ENCODE measurements around the gene BCLAF1.
"Not testable (repeated sequence)": the region's sequence is repeated elsewhere in the genome, so short reads cannot be mapped to it uniquely, and the experiment has no call there.

BCLAF1 gene

GRCh38 chr6:136249811-136250685, 39.6 kb downstream of the BCLAF1 start, which contains the start of gene MTFR2:
TSS of gene MTFR2 (minus strand) at chr6:136250311. CDS start at chr6:136249099, 1,212 bp downstream.
- DNase-seq (ENCODE audit: extremely low read depth in 1 of 2, low read depth in 1 of 2), result peak; percentile 78 to 85

GRCh38 chr6:136249336-136249735, 40.3 kb downstream of the BCLAF1 start:
- no peak for DNase-seq (ENCODE audit: extremely low read depth in 1 of 2, low read depth in 1 of 2)

GRCh38 chr6:136244061-136244616, 45.5 kb downstream of the BCLAF1 start:
- DNase-seq (ENCODE audit: extremely low read depth in 1 of 2, low read depth in 1 of 2), result no peak

GRCh38 chr6:136236466-136237293, 53.0 kb downstream of the BCLAF1 start:
- DNase-seq (ENCODE audit: extremely low read depth in 1 of 2, low read depth in 1 of 2), result no peak

- no peak for DNase-seq (ENCODE audit: extremely low read depth in 1 of 2, low read depth in 1 of 2)
Measured at GRCh38 chr6:136235233-136235564, 54.4 kb downstream of the BCLAF1 start.

- no peak for DNase-seq (ENCODE audit: extremely low read depth in 1 of 2, low read depth in 1 of 2)
Measured at GRCh38 chr6:136232701-136233100, 56.9 kb downstream of the BCLAF1 start.

- no peak for DNase-seq (ENCODE audit: extremely low read depth in 1 of 2, low read depth in 1 of 2)
Measured at GRCh38 chr6:136230219-136230853, 59.3 kb downstream of the BCLAF1 start.

- DNase-seq (ENCODE audit: extremely low read depth in 1 of 2, low read depth in 1 of 2), result no peak
Measured at GRCh38 chr6:136228814-136229213, 60.8 kb downstream of the BCLAF1 start.

- no peak for DNase-seq (ENCODE audit: extremely low read depth in 1 of 2, low read depth in 1 of 2)
Measured at GRCh38 chr6:136226674-136227377, 62.8 kb downstream of the BCLAF1 start.

- DNase-seq (ENCODE audit: extremely low read depth in 1 of 2, low read depth in 1 of 2), result peak; percentile 16 to 17
Measured at GRCh38 chr6:136226027-136226673, 63.5 kb downstream of the BCLAF1 start.

GRCh38 chr6:136225496-136225895, 64.2 kb downstream of the BCLAF1 start:
- DNase-seq (ENCODE audit: extremely low read depth in 1 of 2, low read depth in 1 of 2), result no peak

GRCh38 chr6:136224974-136225373, 64.7 kb downstream of the BCLAF1 start:
- not testable (repeated sequence) for DNase-seq (ENCODE audit: extremely low read depth in 1 of 2, low read depth in 1 of 2)

- no peak for DNase-seq (ENCODE audit: extremely low read depth in 1 of 2, low read depth in 1 of 2)
Measured at GRCh38 chr6:136216503-136217401, 72.9 kb downstream of the BCLAF1 start.

GRCh38 chr6:136213853-136214252, 75.8 kb downstream of the BCLAF1 start:
- no peak for DNase-seq (ENCODE audit: extremely low read depth in 1 of 2, low read depth in 1 of 2)

- no peak for DNase-seq (ENCODE audit: extremely low read depth in 1 of 2, low read depth in 1 of 2)
Measured at GRCh38 chr6:136213012-136213539, 76.6 kb downstream of the BCLAF1 start.

- DNase-seq (ENCODE audit: extremely low read depth in 1 of 2, low read depth in 1 of 2), result no peak
Measured at GRCh38 chr6:136212608-136213007, 77.0 kb downstream of the BCLAF1 start.

GRCh38 chr6:136210398-136211165, 79.1 kb downstream of the BCLAF1 start:
- DNase-seq (ENCODE audit: extremely low read depth in 1 of 2, low read depth in 1 of 2), result no peak

GRCh38 chr6:136209496-136209895, 80.2 kb downstream of the BCLAF1 start:
- DNase-seq (ENCODE audit: extremely low read depth in 1 of 2, low read depth in 1 of 2), result no peak

All from activated CD8-positive, alpha-beta memory T cell treated with anti-CD3 and anti-CD28 coated beads for 1 hour (primary cell).